Skeletal muscle satellite cell (primary cell): ENCODE data around the gene GNB5.
A peak's percentile ranks its signal among the peaks of the same experiment; 100 is the strongest.

ENCODE experiments used
- H3K27me3 ChIP-seq: 2 replicates; pipeline ENCODE4 v1.7.0; 2013; ENCODE audit warnings: low read length; ENCODE audit not compliant: control insufficient read depth, insufficient read depth
- H3K36me3 ChIP-seq: 2 replicates; pipeline ENCODE4 v1.7.0; 2013; ENCODE audit warnings: mild to moderate bottlenecking, control low read depth, low read length; ENCODE audit not compliant: insufficient read depth
- H3K4me1 ChIP-seq: 2 replicates; pipeline ENCODE4 v1.7.0; 2013; ENCODE audit warnings: low read length; ENCODE audit not compliant: control insufficient read depth, insufficient read depth
- H3K4me2 ChIP-seq: 2 replicates; pipeline ENCODE4 v1.7.0; 2013; ENCODE audit warnings: mild to moderate bottlenecking, low read length
- H3K4me3 ChIP-seq: 2 replicates; pipeline ENCODE4 v1.7.0; 2013; ENCODE audit warnings: low read length
- H3K9ac ChIP-seq: 2 replicates; pipeline ENCODE4 v1.7.0; 2013; ENCODE audit warnings: mild to moderate bottlenecking, low read depth, low read length, moderate library complexity
- H3K9me3 ChIP-seq: replicated peaks from 2 replicates; pipeline ENCODE4 v1.7.0; 2013; ENCODE audit warnings: mild to moderate bottlenecking, control low read depth, low read length

The GNB5 gene

DNA sequence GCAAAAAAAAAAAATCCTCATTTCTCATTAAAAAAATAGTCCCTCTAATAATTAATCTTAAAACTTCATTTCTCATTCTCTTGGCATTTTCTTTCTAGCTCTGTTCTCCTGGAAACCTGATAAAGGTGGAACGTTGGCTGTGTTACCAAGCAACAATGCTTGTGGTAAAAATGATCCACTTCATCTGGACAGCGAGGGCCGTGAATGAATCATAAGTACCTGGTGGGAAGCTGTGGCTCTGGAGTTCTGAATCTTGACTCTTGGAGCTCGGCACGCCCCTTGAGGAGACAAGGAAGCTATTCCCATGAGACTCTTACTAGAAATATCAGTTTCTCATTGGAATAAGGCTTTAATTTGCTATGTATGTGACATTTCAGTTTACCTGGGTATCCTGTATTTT is 111.2 kb downstream of the GNB5 start:
- Histone ChIP-seq H3K4me3 (no peak overlapping the region), H3K9ac (no peak overlapping the region), H3K4me1 (peaks cover 19% of the 10 kb centered on the region)

DNA sequence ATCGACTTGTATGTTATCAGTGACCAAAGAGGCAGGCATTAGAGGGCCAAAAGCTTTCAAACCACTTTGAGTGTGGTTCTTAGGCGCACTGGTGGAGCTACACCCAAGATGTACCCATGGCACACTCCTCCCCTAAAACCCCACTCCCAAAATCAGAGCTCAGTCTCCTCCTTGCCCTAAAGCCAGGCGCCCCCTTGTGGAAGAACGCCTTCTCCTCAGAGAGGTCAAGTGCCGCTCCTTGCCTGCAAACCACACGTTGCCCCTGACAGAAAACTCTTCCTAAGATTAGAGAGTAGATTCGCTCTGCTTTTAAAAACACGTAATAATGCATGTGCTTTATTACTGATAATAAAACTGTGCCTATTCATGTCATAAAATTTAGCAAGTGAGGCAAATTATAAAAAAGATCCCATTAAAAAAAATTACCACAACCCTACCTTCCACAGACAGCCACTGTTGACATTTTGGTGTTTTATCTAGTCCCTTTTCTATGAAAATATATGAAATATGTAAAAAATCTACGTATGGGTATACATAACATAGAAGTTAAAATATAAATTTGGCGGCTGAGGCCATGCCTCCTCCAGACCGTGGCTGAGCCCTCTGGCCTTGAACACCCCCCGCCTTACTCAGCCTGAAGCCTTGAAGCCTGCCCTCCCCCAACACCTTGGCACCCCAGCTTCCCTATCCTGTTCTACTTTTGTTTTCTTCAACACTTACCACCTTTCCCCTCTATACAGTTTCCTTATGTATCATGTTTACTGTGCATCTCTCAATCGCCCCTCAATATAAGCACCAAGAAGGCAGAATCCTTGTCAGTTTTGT is 112.1 kb downstream of the GNB5 start:
- Histone ChIP-seq H3K27me3 (no peaks in the 10 kb centered on the region), H3K36me3 (no peaks in the 10 kb centered on the region), H3K4me2 (no peak overlapping the region), H3K4me3 (no peak overlapping the region), H3K9me3 (no peaks in the 10 kb centered on the region), H3K9ac (no peak overlapping the region), H3K4me1 (peaks cover 19% of the 10 kb centered on the region)

More for the DNA sequence above, 111.2 kb downstream of the GNB5 start:
- no peaks in the 10 kb centered on the region for H3K9me3 ChIP-seq
- H3K36me3 ChIP-seq, result no peaks in the 10 kb centered on the region
- no peaks in the 10 kb centered on the region for H3K27me3 ChIP-seq
- no peak overlapping the region for H3K4me2 ChIP-seq

DNA sequence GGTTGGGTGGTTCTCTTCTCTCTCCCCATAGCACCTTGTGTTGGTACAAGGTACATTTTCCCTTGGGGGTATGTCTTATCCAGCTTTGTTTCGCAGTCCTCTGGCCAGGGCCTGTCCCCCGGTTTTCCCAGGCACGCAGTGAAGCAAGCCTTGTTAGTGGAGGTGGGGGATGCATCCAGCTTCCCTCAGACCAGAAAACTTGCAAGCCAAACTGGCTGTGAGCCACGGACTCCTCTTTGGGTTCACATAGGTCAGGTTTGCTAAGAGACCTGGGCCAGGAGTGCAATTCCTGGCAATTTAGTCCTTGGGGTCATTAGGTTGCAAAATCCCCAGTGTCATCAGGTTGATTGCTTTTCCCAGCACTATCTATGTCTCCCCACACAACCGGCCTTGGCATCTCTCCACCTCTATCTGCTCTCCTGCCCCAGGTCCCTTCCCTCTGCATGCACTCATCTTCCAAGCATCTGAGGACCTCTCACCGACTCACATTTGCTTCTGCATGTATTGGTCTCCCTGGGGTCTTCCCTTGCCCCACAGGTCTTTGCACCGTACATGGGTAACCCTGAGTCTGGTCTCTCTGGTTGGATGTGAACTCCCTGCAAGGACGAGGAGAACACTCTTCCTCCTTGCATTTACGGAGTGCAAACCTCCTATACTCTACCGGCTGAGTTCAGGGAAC is 112.9 kb downstream of the GNB5 start:
- H3K36me3 ChIP-seq, result no peaks in the 10 kb centered on the region
- H3K4me1 ChIP-seq, result peaks cover 19% of the 10 kb centered on the region
- H3K9me3 ChIP-seq, result no peaks in the 10 kb centered on the region
- H3K27me3 ChIP-seq, result no peaks in the 10 kb centered on the region
- no peak overlapping the region for H3K4me2 ChIP-seq
- no peak overlapping the region for H3K4me3 ChIP-seq
- no peak overlapping the region for H3K9ac ChIP-seq

DNA sequence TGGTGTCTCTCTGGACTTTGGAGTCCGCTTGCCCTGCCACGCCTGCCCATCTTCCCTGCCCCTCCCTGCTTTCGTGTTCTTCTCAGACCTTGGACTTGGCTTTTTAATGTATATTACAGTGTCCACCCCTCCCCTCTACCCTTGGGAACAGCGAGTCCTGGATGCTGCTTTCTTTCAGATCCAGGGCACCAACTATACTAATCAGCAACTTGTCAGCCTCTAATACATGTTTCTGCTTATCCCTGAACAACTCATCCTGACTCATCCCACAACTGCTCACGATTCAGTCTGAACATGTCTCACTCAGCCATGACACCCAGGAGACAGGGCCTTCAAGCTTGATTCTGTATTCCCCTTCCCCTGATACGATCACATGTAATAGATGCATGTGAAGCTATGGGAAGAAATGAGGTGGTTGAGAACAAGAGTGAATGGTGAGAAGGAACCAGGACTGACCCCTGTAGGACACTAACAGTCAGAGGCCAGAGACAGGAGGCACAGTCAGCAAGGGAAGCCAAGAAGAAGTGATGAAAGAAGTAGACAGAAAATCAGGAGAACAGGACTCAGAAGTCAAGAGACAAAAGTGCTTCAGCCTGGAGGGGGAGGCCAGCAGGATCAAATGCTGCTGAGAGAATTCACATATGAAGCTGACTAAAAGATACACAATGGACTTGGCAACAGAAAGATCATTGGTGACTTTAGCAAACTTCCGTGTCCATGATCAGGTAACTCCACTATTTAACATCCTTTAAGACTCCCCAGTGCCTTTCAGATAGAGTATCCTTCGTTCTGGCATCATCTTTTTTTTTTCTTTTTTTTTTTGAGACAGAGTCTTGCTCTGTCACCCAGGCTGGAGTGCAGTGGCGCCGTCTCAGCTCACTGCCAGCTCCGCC is 114.1 kb downstream of the GNB5 start:
- H3K36me3 ChIP-seq, result no peaks in the 10 kb centered on the region
- peak overlapping the region; percentile 62 for H3K9ac ChIP-seq
- H3K4me2 ChIP-seq, result peak overlapping the region; percentile 68
- peaks cover 19% of the 10 kb centered on the region for H3K4me1 ChIP-seq
- no peaks in the 10 kb centered on the region for H3K9me3 ChIP-seq
- no peaks in the 10 kb centered on the region for H3K27me3 ChIP-seq
- H3K4me3 ChIP-seq, result no peak overlapping the region

DNA sequence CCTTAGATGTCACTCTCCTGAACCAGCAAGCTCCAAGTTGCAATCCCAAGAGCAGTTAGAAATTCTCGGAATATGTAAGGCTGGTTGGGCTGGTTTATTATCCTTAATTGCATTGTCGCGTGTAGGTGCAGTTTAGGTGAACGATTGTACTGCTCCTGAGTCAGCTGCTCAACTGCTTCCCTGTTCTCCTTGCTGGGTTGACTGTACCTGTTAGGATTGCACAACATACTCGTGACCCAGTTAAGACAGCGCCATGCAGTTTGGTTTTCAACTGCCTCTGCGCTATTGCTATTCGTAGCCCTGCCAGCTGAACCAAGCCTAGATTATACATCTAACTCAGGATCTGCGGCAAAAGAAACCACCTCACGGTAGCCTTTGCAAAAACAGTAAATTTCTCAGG is 119.6 kb downstream of the GNB5 start:
- Histone ChIP-seq H3K9me3 (no peaks in the 10 kb centered on the region), H3K4me3 (no peak overlapping the region), H3K36me3 (peaks cover 6% of the 10 kb centered on the region), H3K27me3 (no peaks in the 10 kb centered on the region), H3K4me1 (peaks cover 4% of the 10 kb centered on the region), H3K4me2 (no peak overlapping the region), H3K9ac (no peak overlapping the region)

DNA sequence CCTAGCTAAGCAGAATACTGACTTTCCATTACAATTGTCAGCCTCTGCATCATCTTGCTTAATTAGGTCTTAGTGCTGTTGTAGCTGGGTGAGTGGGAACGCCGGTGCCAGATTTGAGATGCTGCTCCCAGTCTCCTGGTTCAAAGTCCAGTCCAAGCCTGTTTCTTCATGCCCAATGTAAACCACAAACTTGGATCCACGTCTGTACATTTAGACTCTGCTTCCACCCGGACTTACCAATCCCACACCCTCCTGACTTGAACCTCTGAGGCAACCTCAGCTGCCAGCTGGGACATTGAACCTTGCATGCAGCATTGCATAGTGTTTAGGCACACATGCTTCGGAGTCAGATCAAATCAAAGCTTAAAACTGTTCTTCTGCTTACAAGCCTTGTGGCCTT is 121.6 kb downstream of the GNB5 start:
- Histone ChIP-seq H3K27me3 (no peaks in the 10 kb centered on the region), H3K4me3 (no peak overlapping the region), H3K4me1 (no peaks in the 10 kb centered on the region), H3K4me2 (no peak overlapping the region), H3K9ac (no peak overlapping the region), H3K9me3 (no peaks in the 10 kb centered on the region), H3K36me3 (peaks cover 15% of the 10 kb centered on the region)

DNA sequence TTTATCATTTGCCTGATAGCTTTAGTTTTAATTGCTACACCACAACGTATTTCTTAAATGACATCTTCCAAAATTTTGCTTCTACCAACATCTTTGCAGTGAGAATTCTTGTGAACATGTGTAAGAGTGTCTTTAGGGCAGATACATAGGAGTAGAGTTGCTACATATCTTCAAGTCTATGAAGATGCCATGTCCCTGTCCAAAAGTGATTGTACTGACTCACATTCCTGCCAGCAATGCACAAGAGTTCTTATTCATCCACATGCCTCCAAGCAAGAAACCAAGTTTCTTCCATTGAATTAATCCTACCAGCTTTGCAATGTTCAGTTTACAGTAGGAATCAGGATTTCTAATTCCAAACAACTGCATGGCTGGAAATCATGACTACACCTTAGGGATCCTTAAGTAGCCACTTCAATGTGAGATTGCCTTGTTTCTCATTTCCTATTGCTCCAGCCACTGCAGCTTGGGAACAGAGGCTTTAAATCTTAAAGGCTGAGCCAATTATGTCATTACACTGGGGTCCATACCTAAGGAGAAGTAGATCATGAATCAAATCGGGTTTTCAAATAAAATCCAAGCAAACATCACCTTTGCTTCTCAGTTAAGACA is 123.1 kb downstream of the GNB5 start:
- Histone ChIP-seq H3K4me2 (no peak overlapping the region), H3K4me3 (no peak overlapping the region), H3K9ac (no peak overlapping the region), H3K27me3 (no peaks in the 10 kb centered on the region), H3K36me3 (peaks cover 25% of the 10 kb centered on the region), H3K4me1 (no peaks in the 10 kb centered on the region), H3K9me3 (no peaks in the 10 kb centered on the region)

DNA sequence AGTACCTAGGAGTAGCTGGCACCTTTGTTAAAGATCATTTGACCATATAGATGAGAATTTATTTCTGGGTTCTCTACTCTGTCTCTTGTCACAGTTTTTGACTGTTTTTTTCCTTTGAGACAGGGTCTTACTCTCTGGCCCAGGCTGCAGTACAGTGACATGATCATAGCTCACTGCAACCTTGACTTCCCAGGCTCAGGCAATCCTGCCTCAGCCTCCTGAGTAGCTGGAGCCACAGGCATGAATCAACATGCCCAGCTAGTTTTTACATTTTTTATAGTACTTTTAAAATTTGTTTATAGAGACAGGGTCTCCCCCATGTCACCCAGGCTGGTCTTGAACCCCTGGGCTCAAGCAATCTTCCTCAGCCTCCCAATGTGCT is 123.7 kb downstream of the GNB5 start:
- Histone ChIP-seq H3K9ac (no peak overlapping the region), H3K4me2 (no peak overlapping the region), H3K36me3 (peaks cover 31% of the 10 kb centered on the region), H3K9me3 (no peaks in the 10 kb centered on the region), H3K4me3 (no peak overlapping the region), H3K4me1 (no peaks in the 10 kb centered on the region), H3K27me3 (no peaks in the 10 kb centered on the region)

DNA sequence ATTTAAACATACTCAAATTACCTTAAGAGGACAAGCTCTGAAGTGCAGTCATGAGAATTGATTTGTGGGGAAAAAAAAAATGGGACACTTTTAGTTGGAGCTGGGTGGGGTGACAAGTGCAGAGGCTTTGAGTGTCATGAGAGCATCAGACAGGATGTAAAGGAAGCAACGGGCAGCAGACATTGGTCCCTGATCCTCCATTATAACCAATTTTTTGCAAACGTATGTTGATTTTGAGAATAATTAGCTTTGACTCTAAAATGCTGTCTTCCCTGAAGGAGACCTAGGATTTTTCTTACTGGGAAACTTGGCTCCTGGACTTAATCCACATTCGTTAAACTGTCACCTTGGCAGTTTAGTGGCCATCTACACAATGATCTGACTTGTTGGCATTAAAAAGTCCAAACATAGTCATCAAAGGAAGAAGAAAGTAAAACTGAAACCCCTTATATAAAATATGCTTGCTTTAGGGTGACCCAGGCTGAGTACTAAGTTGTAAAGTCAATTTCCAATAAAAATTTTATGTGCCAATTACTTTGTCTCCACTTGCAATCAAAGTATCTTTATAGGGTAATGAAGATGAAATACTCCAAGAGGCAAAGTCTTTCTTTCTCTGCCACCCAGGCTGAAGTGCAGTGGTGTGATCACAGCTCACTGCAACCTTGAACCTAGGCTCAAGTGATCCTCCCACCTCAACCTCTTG is 124.2 kb downstream of the GNB5 start:
- peaks cover 37% of the 10 kb centered on the region for H3K36me3 ChIP-seq
- H3K27me3 ChIP-seq, result no peaks in the 10 kb centered on the region
- no peaks in the 10 kb centered on the region for H3K9me3 ChIP-seq
- no peak overlapping the region for H3K4me3 ChIP-seq
- H3K4me1 ChIP-seq, result no peaks in the 10 kb centered on the region
- no peak overlapping the region for H3K9ac ChIP-seq
- no peak overlapping the region for H3K4me2 ChIP-seq
